22Rv1 (cell line): ENCODE results near the gene FCER1G.

ENCODE experiments used
- CTCF ChIP-seq: fragments of 450-650 bp; IDR thresholded peaks from 2 replicates; pipeline ENCODE4 v1.5.1; 2017; ENCODE audit warnings: mild to moderate bottlenecking
- ZFX ChIP-seq: fragments of 450-650 bp; IDR thresholded peaks from 2 replicates; pipeline ENCODE4 v1.6.1; 2017; ENCODE audit warnings: antibody characterized with exemption, borderline replicate concordance

- no peak for TF ChIP-seq CTCF
- TF ChIP-seq ZFX: no peak
Observed at GRCh38 chr1:161176468-161177111, 38.5 kb upstream of the FCER1G start.
